Dermis microvascular lymphatic vessel endothelial cell (primary cell): ENCODE results near the gene NHLRC1. TPM values are rescaled to one million over a fixed set of nuclear protein-coding genes. Genes with fewer than 3 reads are reported as not detected.

Experiments used
- DNase-seq, 2 donors: peaks; one replicate each; pipeline versions ENCODE4 v3.0.0 to v3.0.0-alpha.2; 2010; ENCODE audit warnings: low read depth in 2 of 2
- total RNA-seq: library from RNA; depleted of rRNA; stranded (reverse); fragments of >200 nt; gene quantifications from 2 replicates; pipeline ENCODE4 v1.2.1, GENCODE V29; 2014

The NHLRC1 gene
- total RNA-seq, 1 donor from 2014 or later: 0.51 TPM

- DNase-seq: no peak
These were observed 17.6 kb upstream of the NHLRC1 start for GRCh38 chr6:18139935-18140621.

DNA sequence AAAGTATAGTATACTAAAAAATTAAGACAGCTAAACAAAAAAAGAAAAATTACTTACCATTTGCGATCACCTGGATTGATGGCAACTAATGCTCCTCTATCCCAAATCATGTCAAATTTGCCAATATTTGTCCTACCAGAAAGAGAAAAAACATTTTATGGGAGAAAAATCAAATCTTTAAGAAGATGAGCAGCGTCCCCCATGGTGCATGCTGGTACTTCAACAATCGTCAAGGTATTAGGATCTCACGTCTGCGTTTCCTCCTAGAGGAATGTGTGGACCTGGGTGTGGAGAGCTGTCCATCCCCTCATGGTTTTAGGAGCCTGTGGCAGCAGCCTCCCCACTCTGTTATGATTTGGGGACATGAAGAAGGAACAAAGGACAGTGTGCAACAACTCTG, 16.4 kb upstream of the NHLRC1 start:
- DNase-seq: no peak

DNA sequence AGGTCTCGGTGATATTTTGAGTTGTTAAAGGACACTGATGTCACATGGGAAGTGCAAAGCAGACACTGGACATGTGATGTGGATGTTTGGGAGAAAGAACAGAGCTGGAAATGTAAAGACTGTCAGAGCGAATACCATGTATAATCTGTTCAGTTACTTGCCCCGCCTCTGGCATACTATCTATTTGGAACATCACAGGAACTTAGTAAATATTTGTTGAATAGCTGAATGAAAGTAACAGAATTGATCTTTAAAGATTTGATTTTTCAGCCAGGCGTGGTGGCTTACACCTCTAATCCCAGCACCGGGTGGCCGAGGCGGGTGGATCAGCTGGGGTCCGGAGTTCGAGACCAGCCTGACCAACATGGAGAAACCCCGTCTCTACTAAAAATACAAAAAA, 13.8 kb upstream of the NHLRC1 start:
- DNase-seq: no peak

DNA sequence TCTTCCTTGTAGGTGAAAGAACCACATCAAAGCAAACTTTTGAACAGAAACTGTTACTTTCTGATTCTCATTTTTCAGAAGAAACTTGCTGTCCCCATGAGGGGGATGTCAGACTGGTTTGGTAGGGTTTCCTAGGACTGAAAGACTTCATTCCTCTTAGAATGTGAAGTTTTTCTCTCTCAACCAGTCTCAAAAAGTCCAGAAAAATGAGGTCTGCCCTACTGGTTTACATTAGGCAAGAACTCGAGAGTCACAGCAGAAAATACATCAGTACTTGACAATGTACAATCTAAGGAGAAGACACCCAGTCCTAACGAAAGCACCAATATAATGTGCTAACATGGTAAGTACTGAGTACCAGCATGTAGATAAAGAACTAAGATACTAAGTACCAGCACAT, 12.7 kb upstream of the NHLRC1 start:
- no peak for DNase-seq

DNA sequence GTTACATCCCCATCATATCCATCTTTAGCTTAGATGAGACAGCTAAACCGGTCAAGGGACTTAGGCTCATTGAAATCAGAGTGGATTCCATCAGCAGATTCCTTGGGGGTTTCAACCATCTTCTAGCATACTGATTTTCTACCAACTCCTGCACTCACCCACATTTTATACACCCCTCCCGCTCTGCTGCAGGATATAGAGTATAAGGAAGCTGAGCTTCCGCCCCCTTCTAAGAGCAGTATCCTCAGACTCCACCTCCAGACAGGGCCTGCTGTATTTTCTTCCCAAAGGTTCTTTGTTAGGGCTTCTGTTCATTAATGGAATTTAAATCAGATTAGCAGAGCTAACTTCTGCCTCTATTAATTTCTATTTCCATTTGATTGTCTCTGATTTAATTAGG, 9.9 kb upstream of the NHLRC1 start:
- DNase-seq: no peak

DNA sequence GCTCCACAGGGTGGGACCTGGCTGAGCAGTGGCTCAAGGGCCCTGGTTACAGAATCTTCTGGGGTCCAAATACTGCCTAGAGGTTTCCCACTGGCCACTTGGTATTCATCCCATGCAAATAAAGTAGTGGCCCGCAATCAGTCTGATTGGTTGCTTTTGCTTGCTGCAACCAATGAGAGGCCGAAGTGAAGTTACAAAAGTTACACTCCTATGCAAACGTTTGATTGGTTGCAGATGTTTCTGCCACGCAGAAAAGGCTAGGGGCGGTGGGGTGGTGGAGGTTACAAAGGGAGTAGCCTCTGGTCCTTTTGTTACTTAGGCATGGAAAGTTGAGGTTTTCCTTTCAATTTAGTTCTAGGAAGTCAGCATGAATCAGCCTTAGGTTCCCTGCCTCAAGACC, 3.6 kb upstream of the NHLRC1 start:
- no peak for DNase-seq

- no peak for DNase-seq
These were observed 823 bp downstream of the NHLRC1 start for GRCh38 chr6:18121580-18122127.

GRCh38 chr6:18119236-18119635, 3.2 kb downstream of the NHLRC1 start:
- DNase-seq: no peak

DNA sequence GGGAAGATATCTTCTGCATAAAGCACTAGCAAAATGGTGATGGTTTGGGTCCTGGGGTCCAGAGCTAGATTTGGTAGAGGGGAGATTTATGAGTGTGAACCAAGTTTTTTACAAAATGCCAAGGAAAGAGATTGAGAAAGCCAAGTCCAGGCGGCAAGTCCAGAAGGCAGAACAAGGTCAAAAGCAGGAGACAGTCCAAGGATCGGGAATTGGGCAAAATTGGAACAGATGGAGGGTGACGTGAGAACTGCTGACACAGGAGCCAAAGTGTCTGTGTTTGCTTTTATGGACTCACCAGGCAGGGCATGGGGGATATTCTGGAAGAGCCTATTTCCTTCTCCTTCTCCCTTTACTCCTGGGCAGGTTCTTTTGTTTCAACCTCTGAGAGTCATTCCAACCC, 4.1 kb downstream of the NHLRC1 start:
- no peak for DNase-seq

DNA sequence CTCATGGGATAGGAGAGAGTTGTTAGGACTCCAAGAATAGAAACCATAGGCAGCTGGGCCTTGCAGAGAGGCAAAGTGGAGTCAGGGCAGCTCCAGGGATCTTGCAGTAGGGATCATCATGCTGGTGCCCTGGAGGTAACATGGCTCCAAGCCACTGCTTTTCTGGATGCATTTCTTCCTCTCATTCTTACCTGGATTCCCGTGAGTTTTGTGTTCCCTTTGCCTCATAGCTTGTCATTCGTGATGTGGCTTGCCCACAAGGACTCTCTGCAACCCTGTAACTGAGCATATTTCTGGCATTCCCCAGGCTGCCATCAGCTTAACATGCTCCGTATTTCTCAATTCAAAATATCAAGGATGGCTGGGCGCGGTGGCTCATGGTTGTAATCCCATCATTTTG, 5.3 kb downstream of the NHLRC1 start:
- DNase-seq: no peak

DNA sequence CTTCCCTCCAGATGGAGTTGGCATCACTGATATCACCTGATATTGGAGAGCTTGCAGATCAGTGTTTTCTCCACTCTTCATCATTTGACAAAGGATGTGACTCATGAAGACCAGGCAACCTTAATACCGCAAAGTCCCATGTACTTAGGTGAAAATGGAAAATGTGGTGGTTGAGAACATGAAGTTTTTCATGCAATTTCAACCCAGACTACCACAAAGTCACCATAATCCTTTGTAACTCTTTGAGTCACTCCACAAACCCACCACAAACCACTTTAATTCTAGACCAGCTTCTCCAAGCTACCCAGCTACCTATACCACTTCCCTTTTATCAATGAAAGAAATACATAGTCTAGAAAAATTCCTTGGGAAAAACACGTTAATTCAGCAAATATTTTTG, 7.1 kb downstream of the NHLRC1 start:
- no peak for DNase-seq

DNA sequence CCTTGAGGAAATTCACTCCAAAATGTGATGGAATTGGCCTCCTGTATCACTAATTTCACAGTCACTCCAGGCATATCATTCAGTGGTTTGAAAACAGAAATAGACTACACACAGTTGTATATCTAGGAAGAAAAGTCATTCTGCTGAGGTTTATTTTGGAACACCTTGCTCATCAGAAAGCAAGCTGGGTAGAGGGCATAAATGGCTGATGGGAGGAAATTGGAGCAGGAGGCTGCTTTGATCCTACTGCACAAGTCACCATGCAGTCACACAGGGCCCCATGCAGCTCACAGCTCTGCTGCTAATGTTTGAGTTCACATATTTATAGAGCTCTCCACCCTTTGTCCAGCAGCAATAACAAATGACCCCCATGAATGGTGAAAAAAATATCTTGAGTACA, 12.3 kb downstream of the NHLRC1 start:
- no peak for DNase-seq

- no peak for DNase-seq
These were observed 15.4 kb downstream of the NHLRC1 start for GRCh38 chr6:18107061-18107460.

DNA sequence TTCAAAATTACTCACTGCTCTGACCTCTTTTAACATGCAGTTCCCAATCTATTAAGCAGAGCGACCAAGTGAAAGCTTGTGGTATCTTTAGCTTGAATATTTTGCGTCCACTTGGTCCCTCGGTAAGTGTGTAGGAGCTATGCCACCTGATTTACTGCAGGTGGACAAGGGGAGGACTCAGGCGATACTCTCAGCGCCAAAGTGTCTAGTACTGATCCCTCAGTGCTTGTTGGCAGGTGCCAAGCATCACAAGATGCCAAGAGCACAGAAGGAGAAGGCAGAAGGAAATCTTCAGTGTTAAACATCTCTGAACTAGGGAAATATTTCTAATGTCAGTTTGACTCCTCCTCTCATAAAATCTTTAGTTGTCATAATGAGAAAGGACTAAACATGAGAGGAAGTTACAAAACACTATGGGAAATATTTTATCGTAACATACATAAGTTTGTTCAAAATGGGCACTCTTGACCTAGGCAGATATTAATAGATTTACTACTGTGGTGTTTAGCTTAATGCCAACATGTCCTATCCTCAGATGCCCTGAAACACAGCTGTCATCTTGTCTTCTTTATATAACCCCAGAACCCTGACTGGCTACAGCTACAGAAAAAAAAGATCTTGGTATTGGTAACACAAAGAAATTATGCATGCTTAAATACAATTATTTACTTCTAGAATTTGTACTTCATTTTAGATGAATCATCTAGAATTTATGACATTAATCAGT, 19.5 kb downstream of the NHLRC1 start:
- no peak for DNase-seq

GRCh38 chr6:18101873-18102272, 20.6 kb downstream of the NHLRC1 start:
- DNase-seq: no peak

- no peak for DNase-seq
These were observed 21.2 kb downstream of the NHLRC1 start for GRCh38 chr6:18101271-18101670.

DNA sequence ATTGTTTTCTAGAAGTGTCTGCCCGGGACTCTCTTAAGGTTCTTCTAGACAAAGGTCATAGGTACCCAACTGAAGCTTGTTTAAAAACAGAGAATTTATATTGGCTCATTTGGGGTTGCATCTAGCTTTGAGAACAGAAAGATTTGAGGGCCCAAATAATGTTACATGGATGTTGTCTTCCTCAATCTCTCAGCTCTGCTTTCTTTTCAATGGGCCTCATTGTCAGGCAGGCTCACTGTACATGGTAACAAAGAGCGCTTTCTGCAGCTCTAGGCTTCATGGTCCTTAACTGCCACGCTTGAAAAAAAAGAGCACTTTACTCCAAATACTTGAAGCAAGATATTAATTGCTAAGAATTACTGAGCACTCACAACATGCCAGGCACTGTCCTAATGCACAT, 22.2 kb downstream of the NHLRC1 start:
- no peak for DNase-seq

DNA sequence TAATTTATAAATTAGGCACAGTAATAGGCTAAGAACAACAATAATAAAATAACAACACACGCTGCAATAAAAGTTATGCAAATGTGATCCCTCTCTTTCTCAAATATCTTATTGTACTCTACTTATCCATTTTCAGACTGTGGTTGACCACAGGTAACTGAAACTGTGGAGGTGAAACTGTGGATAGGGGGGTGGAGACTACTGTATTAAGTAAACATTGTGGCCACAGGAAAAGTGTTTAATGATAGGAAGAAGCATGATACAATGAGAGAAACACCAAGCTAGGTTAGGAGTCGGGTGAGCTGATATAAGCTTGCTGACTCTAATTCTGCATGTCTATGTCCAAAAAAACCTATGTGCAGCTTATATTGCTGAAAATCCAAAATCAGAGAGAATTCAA, 23.0 kb downstream of the NHLRC1 start:
- DNase-seq: no peak

DNA sequence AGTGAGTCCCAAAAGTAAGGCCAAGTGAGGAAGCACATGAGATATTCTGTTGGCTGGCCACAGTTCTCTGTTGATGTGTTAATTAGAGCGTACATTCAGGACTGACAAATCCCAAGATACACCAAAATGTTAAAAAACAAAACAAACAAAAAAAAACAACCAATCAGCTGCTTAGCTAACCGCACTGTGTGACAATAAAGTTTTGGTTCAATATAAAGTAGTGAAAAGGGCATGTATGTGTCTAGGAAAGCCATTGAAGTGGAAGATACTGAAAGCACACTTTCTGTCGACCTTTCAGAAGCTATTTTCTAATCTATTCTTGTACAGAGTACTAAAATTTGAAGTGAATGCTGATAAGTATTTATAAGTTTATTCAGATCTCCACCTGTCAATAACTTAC, 26.1 kb downstream of the NHLRC1 start:
- no peak for DNase-seq

DNA sequence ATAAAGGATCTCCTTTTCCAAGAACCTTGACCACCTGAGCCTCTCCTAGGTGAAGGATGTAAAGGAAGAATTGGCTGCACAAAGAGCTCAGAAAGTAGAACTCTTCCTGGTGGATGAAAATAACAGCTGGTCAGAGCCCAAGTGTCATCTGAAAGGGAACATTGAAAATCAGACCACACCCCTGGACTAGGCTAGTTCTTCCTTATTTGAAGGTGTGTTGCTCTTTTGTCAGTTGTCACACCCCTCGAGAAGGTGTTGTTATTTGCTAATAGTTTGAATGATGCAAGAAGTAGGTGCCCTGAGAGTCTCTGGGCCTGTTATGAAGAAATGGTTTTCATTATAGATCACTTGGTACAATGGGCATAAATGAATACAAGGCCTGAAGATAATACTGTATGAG, 31.1 kb downstream of the NHLRC1 start:
- no peak for DNase-seq

GRCh38 chr6:18090349-18090786, 32.1 kb downstream of the NHLRC1 start:
- DNase-seq: no peak

GRCh38 chr6:18088419-18089296, 33.8 kb downstream of the NHLRC1 start:
- DNase-seq: no peak
